SK-N-SH (cell line): Measurements from ENCODE around the gene CCR6.

Experiments used
- CHD2 ChIP-seq: fragments of 150-350 bp; IDR thresholded peaks from 2 replicates; pipeline ENCODE4 v1.6.1; 2018; ENCODE audit warnings: low read length; ENCODE audit not compliant: partially characterized antibody
- CTCF ChIP-seq: fragments of 200-600 bp; sonication (generic); IDR thresholded peaks from 2 replicates; pipeline ENCODE4 v1.6.1; 2017; ENCODE audit warnings: antibody characterized with exemption, mild to moderate bottlenecking, moderate library complexity
- EP300 ChIP-seq, 2 experiments: IDR thresholded peaks; 2 replicates each; pipeline versions ENCODE4 v1.4.0 to v1.6.1; 2012; ENCODE audit warnings: borderline replicate concordance in 1 of 2, low read depth in 1 of 2, low read length in 1 of 2
- FOXM1 ChIP-seq: IDR thresholded peaks from 2 replicates; pipeline ENCODE4 v1.4.0; 2012; ENCODE audit warnings: low read depth, mild to moderate bottlenecking
- GATA2 ChIP-seq: sonication (generic); formaldehyde crosslinking; IDR thresholded peaks from 2 replicates; pipeline ENCODE4 v1.5.0; 2020; ENCODE audit warnings: mild to moderate bottlenecking, missing genetic modification reagents
- POLR2AphosphoS5 ChIP-seq: IDR thresholded peaks from 2 replicates; pipeline ENCODE4 v1.6.1; 2012; ENCODE audit warnings: low read depth, low read length
- RAD21 ChIP-seq: IDR thresholded peaks from 2 replicates; pipeline ENCODE4 v1.6.1; 2012; ENCODE audit warnings: mild to moderate bottlenecking, low read length
- RXRA ChIP-seq: IDR thresholded peaks from 2 replicates; pipeline ENCODE4 v1.4.0; 2012; ENCODE audit warnings: low read depth, mild to moderate bottlenecking, borderline replicate concordance
- USF1 ChIP-seq: IDR thresholded peaks from 2 replicates; pipeline ENCODE4 v1.4.0; 2012; ENCODE audit warnings: low read depth, borderline replicate concordance

GRCh38 chr6:167163476-167164011 lies 40.6 kb downstream of the CCR6 start:
- TF ChIP-seq FOXM1, result no peak
- no peak for TF ChIP-seq USF1
- no peak for TF ChIP-seq CTCF
- no peak for TF ChIP-seq RXRA
- no peak for TF ChIP-seq EP300 (IDR thresholded peaks at IDR 0.05; ENCODE audit: borderline replicate concordance in 1 of 2, low read depth in 1 of 2, low read length in 1 of 2)
- no peak for TF ChIP-seq CHD2
- TF ChIP-seq POLR2AphosphoS5, result no peak
- TF ChIP-seq RAD21, result no peak
- no peak for TF ChIP-seq GATA2 (CRISPR knock-in tag)
